ENCODE results near the gene BABAM2. TPM values are rescaled to one million over a fixed set of nuclear protein-coding genes. Genes with fewer than 3 reads are reported as not detected.
"Not testable (repeated sequence)": the region's sequence is repeated elsewhere in the genome, so short reads cannot be mapped to it uniquely, and the experiment has no call there.

The BABAM2 gene
- total RNA-seq, 1 experiment from 2014 or later: 46.1 TPM

- intact Hi-C loops (cut with micrococcal nuclease; ENCODE audit: unreplicated experiment): loop anchor here (2.0 kb wide), 1 partner anchor 51 kb away; no protein-coding TSS in a partner anchor
- Histone ChIP-seq H3K27ac (peak overlapping the region; percentile 78; the same call in 1 of the 2 replicates), H3K4me3 (no peak overlapping the region), H3K9me3 (ENCODE audit: insufficient read depth, low read depth) (no peaks in the 10 kb centered on the region), H3K79me2 (ENCODE audit: low read depth) (no peaks in the 10 kb centered on the region), H3F3A (ENCODE audit: insufficient read depth, low read depth) (peaks cover 22% of the 10 kb centered on the region; the same call in 1 of the 2 replicates), H2AFZ (no peak overlapping the region), H3K36me3 (ENCODE audit: low read depth) (no peaks in the 10 kb centered on the region), H3K27me3 (ENCODE audit: insufficient read depth, low read depth) (no peaks in the 10 kb centered on the region), H3K4me2 (peak overlapping the region; percentile 32), H3K9me2 (ENCODE audit: insufficient read depth) (no peaks in the 10 kb centered on the region), H4K20me1 (ENCODE audit: insufficient read depth) (no peaks in the 10 kb centered on the region), H3K4me1 (replicated peaks; ENCODE audit: insufficient read depth) (peaks cover 41% of the 10 kb centered on the region)
- ChIA-PET POLR2A (ENCODE audit: unreplicated experiment) (no interaction called here), CTCF (no interaction called here)
- DNase-seq: no peak
- BruUV-seq (replicated peaks): no TSS peak
- no peak for TF ChIP-seq CTCF (conservative IDR thresholded peaks at IDR 0.05)
- no peak for TF ChIP-seq EZH2 (IDR thresholded peaks at IDR 0.05; ENCODE audit: low read depth)
These were observed 437.0 kb downstream of the BABAM2 start for GRCh38 chr2:28327581-28327955.

GRCh38 chr2:28327956-28328922 lies 437.7 kb downstream of the BABAM2 start:
- Histone ChIP-seq H3K4me1 (replicated peaks; ENCODE audit: insufficient read depth) (peaks cover 43% of the 10 kb centered on the region), H3K36me3 (ENCODE audit: low read depth) (no peaks in the 10 kb centered on the region), H3K27me3 (ENCODE audit: insufficient read depth, low read depth) (no peaks in the 10 kb centered on the region), H4K20me1 (ENCODE audit: insufficient read depth) (no peaks in the 10 kb centered on the region), H3K9me2 (ENCODE audit: insufficient read depth) (no peaks in the 10 kb centered on the region), H3K4me2 (peak overlapping the region; percentile 32), H3K4me3 (no peak overlapping the region), H3K9me3 (ENCODE audit: insufficient read depth, low read depth) (no peaks in the 10 kb centered on the region), H3K79me2 (ENCODE audit: low read depth) (no peaks in the 10 kb centered on the region), H3K27ac (0 out of 2 replicates have a peak overlapping the region, but pooled peaks have one; percentile 78), H3F3A (ENCODE audit: insufficient read depth, low read depth) (peaks cover 22% of the 10 kb centered on the region; the same call in 1 of the 2 replicates), H2AFZ (no peak overlapping the region)
- ChIA-PET CTCF (no interaction called here), POLR2A (ENCODE audit: unreplicated experiment) (interaction anchor here (0.6 to 0.7 kb wide), 2 partner anchors 55 to 683 kb away, joined by 5 to 7 read pairs; no protein-coding TSS in a partner anchor)
- peak in 1 of 2 experiments; percentile 56 for DNase-seq
- TF ChIP-seq CTCF (conservative IDR thresholded peaks at IDR 0.05) (no peak), EZH2 (IDR thresholded peaks at IDR 0.05; ENCODE audit: low read depth) (no peak)
- intact Hi-C loops (cut with micrococcal nuclease; ENCODE audit: unreplicated experiment): loop anchor here (2.0 kb wide), 1 partner anchor 51 kb away; no protein-coding TSS in a partner anchor
- BruUV-seq (replicated peaks): no TSS peak

- TF ChIP-seq CTCF (conservative IDR thresholded peaks at IDR 0.05) (no peak), EZH2 (IDR thresholded peaks at IDR 0.05; ENCODE audit: low read depth) (no peak)
- no peak for DNase-seq
- H4K20me1 ChIP-seq (ENCODE audit: insufficient read depth): no peaks in the 10 kb centered on the region
- BruUV-seq (replicated peaks): no TSS peak
- H3K9me3 ChIP-seq (ENCODE audit: insufficient read depth, low read depth): no peaks in the 10 kb centered on the region
- H3K4me3 ChIP-seq: no peak overlapping the region
- H3F3A ChIP-seq (ENCODE audit: insufficient read depth, low read depth): peaks cover 22% of the 10 kb centered on the region; the same call in 1 of the 2 replicates
- H3K36me3 ChIP-seq (ENCODE audit: low read depth): no peaks in the 10 kb centered on the region
- intact Hi-C loops (cut with micrococcal nuclease; ENCODE audit: unreplicated experiment): no loop called here
- no peaks in the 10 kb centered on the region for H3K27me3 ChIP-seq (ENCODE audit: insufficient read depth, low read depth)
- H3K27ac ChIP-seq: no peak overlapping the region
- H2AFZ ChIP-seq: no peak overlapping the region
- ChIA-PET CTCF (no interaction called here), POLR2A (ENCODE audit: unreplicated experiment) (interaction anchor here (0.7 kb wide), 1 partner anchor 684 kb away, joined by 7 read pairs; no protein-coding TSS in a partner anchor)
- no peaks in the 10 kb centered on the region for H3K9me2 ChIP-seq (ENCODE audit: insufficient read depth)
- H3K4me1 ChIP-seq (replicated peaks; ENCODE audit: insufficient read depth): peaks cover 48% of the 10 kb centered on the region
- no peaks in the 10 kb centered on the region for H3K79me2 ChIP-seq (ENCODE audit: low read depth)
- H3K4me2 ChIP-seq: no peak overlapping the region
These were observed 438.7 kb downstream of the BABAM2 start for GRCh38 chr2:28329184-28329583.

GRCh38 chr2:28330722-28331121 lies 440.2 kb downstream of the BABAM2 start:
- POLR2A ChIA-PET (ENCODE audit: unreplicated experiment); H3K79me2 ChIP-seq (ENCODE audit: low read depth); DNase-seq; CTCF ChIA-PET; H3K4me2 ChIP-seq; H4K20me1 ChIP-seq (ENCODE audit: insufficient read depth); H3K9me2 ChIP-seq (ENCODE audit: insufficient read depth); H3K27me3 ChIP-seq (ENCODE audit: insufficient read depth, low read depth); H3K36me3 ChIP-seq (ENCODE audit: low read depth); H2AFZ ChIP-seq; H3K4me3 ChIP-seq; BruUV-seq (replicated peaks); intact Hi-C loops (cut with micrococcal nuclease; ENCODE audit: unreplicated experiment); H3K9me3 ChIP-seq (ENCODE audit: insufficient read depth, low read depth); H3K27ac ChIP-seq: not testable (repeated sequence)
- Histone ChIP-seq H3F3A (ENCODE audit: insufficient read depth, low read depth) (peaks cover 16% of the 10 kb centered on the region; the same call in 1 of the 2 replicates), H3K4me1 (replicated peaks; ENCODE audit: insufficient read depth) (peaks cover 39% of the 10 kb centered on the region)

GRCh38 chr2:28331797-28332196 lies 441.3 kb downstream of the BABAM2 start:
- H3K9me3 ChIP-seq (ENCODE audit: insufficient read depth, low read depth); DNase-seq; H2AFZ ChIP-seq; H3K4me3 ChIP-seq; H4K20me1 ChIP-seq (ENCODE audit: insufficient read depth); H3K4me2 ChIP-seq; H3K79me2 ChIP-seq (ENCODE audit: low read depth); BruUV-seq (replicated peaks); H3K27ac ChIP-seq; H3K9me2 ChIP-seq (ENCODE audit: insufficient read depth); CTCF ChIA-PET; POLR2A ChIA-PET (ENCODE audit: unreplicated experiment); intact Hi-C loops (cut with micrococcal nuclease; ENCODE audit: unreplicated experiment); H3F3A ChIP-seq (ENCODE audit: insufficient read depth, low read depth); H3K36me3 ChIP-seq (ENCODE audit: low read depth); H3K27me3 ChIP-seq (ENCODE audit: insufficient read depth, low read depth): not testable (repeated sequence)
- peaks cover 28% of the 10 kb centered on the region for H3K4me1 ChIP-seq (replicated peaks; ENCODE audit: insufficient read depth)
